AG09319 (cell line): ENCODE data around the gene BMPER.

Source experiments
- DNase-seq: peaks from one replicate; pipeline ENCODE4 v3.0.0-alpha.2; 2010; ENCODE audit warnings: low read depth; ENCODE audit errors: extremely low read depth
- TF ChIP-seq, protein P1 (sequence below): IDR thresholded peaks from 2 replicates; pipeline ENCODE4 v1.5.1; 2011; ENCODE audit warnings: low read depth, mild to moderate bottlenecking, inconsistent platforms, low read length, moderate library complexity

BMPER gene

GRCh38 chr7:34057956-34058355 lies 152.6 kb downstream of the BMPER start:
- DNase-seq = no peak
- TF ChIP-seq, protein P1, sequence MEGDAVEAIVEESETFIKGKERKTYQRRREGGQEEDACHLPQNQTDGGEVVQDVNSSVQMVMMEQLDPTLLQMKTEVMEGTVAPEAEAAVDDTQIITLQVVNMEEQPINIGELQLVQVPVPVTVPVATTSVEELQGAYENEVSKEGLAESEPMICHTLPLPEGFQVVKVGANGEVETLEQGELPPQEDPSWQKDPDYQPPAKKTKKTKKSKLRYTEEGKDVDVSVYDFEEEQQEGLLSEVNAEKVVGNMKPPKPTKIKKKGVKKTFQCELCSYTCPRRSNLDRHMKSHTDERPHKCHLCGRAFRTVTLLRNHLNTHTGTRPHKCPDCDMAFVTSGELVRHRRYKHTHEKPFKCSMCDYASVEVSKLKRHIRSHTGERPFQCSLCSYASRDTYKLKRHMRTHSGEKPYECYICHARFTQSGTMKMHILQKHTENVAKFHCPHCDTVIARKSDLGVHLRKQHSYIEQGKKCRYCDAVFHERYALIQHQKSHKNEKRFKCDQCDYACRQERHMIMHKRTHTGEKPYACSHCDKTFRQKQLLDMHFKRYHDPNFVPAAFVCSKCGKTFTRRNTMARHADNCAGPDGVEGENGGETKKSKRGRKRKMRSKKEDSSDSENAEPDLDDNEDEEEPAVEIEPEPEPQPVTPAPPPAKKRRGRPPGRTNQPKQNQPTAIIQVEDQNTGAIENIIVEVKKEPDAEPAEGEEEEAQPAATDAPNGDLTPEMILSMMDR = no peak

DNA sequence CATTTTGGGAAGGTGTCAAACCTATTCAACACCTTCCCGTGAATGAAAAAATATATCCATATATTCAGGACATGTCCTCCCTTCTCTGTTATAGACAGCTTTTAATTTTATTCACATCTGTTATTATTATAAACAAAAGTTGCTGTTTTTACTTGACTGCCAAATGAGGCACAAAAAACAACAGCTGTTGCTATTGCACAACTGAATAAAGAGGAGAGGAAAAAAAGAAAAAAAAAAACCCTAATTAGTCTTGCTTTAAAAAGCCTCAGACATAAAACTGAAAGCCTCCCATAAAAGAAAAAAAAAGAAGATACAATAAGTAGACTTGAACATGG lies 153.4 kb downstream of the BMPER start:
- TF ChIP-seq, protein P1 = no peak
- no peak for DNase-seq

DNA sequence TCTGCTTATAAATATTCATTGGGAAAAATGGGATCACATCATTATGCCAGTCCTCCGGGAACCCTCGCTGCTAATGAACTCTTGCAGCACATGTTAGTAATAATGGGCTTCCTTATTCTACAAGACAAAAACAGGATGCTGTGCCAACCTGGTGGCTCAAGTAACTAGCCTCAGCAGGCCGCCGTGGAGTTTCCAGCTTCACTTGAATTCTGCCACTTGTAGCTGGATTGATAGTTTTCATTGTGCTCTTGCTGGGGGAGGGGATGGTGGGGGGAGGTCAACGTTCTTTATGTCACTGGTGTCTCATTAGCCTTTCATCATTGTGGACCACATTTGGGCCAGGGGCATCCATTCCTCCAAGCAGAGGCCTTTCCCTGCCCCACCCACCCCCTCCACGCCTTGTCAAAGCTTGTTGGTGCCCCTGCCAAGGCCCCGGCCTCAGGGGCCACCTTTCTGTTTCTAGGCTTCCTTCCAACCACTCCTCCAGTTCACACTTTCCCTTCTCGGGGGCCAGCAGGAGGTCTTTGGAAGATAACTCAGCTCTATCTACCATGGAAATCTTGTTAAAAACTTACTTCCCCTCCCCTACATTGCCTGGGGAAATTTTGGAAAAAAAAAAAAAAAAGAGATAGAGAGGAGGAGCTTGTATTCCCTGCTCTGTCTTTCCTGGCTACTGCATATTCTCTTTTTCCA lies 153.9 kb downstream of the BMPER start:
- TF ChIP-seq, protein P1 = no peak
- DNase-seq = no peak

- TF ChIP-seq, protein P1 = no peak
Measured at GRCh38 chr7:34060196-34060947, 155.0 kb downstream of the BMPER start.

GRCh38 chr7:34061149-34061548 lies 155.8 kb downstream of the BMPER start:
- TF ChIP-seq, protein P1 = no peak
- DNase-seq = no peak

More at GRCh38 chr7:34060196-34060947, 155.0 kb downstream of the BMPER start:
- DNase-seq = no peak

DNA sequence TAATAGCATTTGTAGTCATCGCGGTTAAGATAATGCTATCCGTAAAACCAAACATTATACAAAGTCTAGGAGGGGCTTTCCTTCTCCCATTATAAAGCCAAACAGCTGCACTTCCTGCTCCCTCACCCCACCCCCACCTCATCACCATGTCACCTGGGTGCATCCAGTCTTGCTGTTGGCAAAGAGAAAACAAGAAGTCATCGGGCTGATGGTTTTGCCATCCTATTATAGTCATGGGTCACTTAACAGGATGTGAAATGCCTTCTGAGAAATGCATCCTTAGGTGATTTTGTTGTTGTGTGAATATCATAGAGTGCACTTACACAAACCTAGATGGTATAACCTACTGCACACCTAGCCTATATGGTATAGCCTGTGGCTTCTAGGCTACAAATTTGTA lies 157.0 kb downstream of the BMPER start:
- no peak for DNase-seq
- TF ChIP-seq, protein P1 = no peak

- TF ChIP-seq, protein P1 = no peak
- DNase-seq = no peak
Measured at GRCh38 chr7:34062826-34063225, 157.5 kb downstream of the BMPER start.
